GM12865 (cell line): ENCODE results near the gene INA.

Source experiments
- DNase-seq: peaks from one replicate; pipeline ENCODE4 v3.0.0; 2010; ENCODE audit warnings: low read depth
- H3K4me3 ChIP-seq: 2 replicates; pipeline ENCODE4 v1.5.1; 2011; ENCODE audit warnings: mild to moderate bottlenecking, low read depth, low read length, control low read depth
- TF ChIP-seq, protein P1 (sequence below): IDR thresholded peaks from 2 replicates; pipeline ENCODE4 v1.5.1; 2011; ENCODE audit warnings: low read length, control low read depth, low read depth, inconsistent platforms; ENCODE audit not compliant: insufficient read depth; ENCODE audit errors: missing control alignments

Gene INA

DNA sequence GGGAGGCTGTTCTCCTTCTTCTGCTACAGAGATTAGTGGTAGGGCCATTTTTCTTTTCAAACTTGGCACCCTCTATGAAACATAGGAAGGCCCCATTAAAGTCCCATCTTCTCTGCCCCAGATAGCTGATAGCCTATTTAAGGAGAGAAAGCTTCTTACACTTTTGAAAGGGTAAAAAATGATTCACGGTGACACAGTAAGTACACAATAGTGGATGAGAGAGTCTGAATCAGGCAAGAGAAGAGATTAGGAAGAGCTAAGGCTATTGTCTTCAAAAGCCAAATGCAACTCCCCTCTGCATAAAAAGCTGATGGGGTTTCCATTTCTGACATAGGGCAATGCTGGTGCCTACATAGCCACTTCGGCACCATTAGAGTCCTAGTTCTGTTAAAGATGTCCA lies 3.6 kb downstream of the INA start:
- no peak for DNase-seq
- no peak overlapping the region for H3K4me3 ChIP-seq
- TF ChIP-seq, protein P1, sequence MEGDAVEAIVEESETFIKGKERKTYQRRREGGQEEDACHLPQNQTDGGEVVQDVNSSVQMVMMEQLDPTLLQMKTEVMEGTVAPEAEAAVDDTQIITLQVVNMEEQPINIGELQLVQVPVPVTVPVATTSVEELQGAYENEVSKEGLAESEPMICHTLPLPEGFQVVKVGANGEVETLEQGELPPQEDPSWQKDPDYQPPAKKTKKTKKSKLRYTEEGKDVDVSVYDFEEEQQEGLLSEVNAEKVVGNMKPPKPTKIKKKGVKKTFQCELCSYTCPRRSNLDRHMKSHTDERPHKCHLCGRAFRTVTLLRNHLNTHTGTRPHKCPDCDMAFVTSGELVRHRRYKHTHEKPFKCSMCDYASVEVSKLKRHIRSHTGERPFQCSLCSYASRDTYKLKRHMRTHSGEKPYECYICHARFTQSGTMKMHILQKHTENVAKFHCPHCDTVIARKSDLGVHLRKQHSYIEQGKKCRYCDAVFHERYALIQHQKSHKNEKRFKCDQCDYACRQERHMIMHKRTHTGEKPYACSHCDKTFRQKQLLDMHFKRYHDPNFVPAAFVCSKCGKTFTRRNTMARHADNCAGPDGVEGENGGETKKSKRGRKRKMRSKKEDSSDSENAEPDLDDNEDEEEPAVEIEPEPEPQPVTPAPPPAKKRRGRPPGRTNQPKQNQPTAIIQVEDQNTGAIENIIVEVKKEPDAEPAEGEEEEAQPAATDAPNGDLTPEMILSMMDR, result no peak

- no peak for DNase-seq
- TF ChIP-seq, protein P1, result no peak
- H3K4me3 ChIP-seq, result no peak overlapping the region
Observed at GRCh38 chr10:103281753-103282152, 4.8 kb downstream of the INA start.

DNA sequence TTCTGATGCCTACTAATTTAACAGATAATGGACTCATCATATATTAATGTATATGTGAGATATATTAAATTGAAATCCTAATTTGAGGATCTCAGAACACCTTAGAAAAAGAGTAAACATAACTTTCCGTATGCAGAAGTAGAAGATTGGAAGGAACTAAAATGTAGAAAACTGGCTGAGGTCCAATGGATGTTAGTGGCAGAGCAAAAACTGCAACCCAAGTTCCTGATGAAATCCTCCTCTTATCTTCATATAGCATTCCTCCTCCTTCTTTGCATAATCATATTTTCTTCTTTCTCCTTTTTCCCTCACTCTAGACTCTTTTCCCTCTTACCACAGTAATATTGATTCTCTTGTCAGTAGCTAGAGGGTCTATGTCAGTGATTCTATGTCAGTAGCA lies 6.0 kb downstream of the INA start:
- TF ChIP-seq, protein P1, result no peak
- no peak overlapping the region for H3K4me3 ChIP-seq
- DNase-seq, result no peak

DNA sequence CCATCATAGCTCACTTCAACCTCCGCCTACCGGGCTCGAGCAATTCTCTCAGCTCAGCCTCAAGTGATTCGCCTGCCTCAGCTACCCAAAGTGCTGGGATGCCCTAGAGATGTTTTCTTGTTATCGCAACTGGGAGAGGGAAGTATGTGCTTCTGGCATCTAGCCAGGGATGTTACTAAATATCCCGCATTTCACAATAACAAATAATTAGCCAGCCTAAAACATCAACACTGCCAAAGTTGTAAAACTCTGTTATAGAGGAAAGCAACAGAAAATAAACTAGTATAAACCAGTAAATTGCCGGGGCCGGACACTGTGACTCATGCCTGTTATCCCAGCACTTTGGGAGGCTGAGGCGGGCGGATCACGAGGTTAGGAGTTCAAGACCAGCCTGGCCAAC lies 7.2 kb downstream of the INA start:
- TF ChIP-seq, protein P1, result no peak
- no peak overlapping the region for H3K4me3 ChIP-seq
- no peak for DNase-seq

GRCh38 chr10:103287992-103288391 lies 11.1 kb downstream of the INA start:
- TF ChIP-seq, protein P1, result no peak
- no peak for DNase-seq
- H3K4me3 ChIP-seq, result no peak overlapping the region

DNA sequence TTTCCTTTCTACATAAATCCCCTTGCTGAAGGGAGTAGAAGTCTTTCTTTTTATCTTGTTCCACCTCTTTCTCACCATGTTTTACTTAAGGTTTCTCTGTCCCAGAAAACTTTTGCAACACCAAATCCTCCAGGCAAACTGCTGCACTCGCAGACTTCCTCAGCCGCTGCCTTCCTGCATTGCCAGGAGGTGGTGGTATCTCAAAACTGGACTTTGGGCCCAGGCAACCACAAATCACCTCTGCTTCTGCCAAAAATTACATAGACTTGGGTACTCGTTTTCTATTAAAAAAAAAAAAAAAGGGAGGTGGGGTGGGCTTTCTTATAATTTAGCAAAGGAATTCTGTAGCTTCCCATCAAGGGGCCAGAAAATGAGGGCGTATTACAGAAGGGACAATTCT lies 14.7 kb downstream of the INA start:
- no peak overlapping the region for H3K4me3 ChIP-seq
- TF ChIP-seq, protein P1, result no peak

DNA sequence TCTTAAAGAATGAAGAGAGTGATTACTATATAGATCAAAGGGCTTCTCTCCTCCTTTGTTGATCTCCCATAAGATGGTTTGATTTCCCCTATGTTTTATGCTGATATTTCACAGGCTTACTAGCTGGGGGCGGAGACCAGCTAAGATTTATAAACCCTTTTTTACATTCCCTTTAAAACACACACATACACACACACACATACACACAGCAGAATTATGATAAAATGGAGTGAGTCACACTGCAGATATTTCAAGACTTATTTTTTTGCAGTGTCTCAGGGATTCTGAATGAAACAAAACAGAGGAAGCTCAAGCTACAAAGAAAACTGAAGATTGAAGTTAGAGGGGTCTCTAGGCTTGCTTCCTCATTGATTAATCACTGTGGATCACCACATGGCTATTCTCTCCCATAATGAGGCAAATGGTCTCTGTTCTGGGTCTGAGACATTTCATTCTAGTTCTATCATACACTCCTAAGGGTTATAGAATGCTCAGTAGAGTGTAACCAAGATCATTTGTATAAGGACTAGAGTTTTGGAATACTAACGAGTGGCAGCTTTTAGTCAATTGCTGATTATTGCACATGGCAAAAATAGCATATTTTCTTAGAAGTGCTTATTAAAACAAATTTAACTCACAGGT lies 18.6 kb downstream of the INA start:
- no peak overlapping the region for H3K4me3 ChIP-seq
- no peak for DNase-seq
- TF ChIP-seq, protein P1, result no peak

More for the DNA sequence above, 14.7 kb downstream of the INA start:
- no peak for DNase-seq
